Spleen (tissue), 11 donors: ENCODE measurements around the gene FOXO6. TPM values are rescaled to one million over a fixed set of nuclear protein-coding genes. Genes with fewer than 3 reads are reported as not detected.

Experiments used
- DNase-seq: peaks from one replicate; pipeline ENCODE4 v3.0.0-alpha.2; 2020
- H3K27ac ChIP-seq, 8 donors: fragments of 200-600 bp; sonication (generic) in 7 of 8; 1 replicate in 4 of 8; 2 replicates in 4 of 8; pipeline versions ENCODE4 v1.5.0 to v1.8.0; 2016 to 2021; ENCODE audit warnings: inconsistent platforms in 4 of 8, mild to moderate bottlenecking in 4 of 8, moderate library complexity in 1 of 8
- H3K27me3 ChIP-seq, 7 donors: fragments of 200-600 bp; sonication (generic) in 6 of 7; replicated peaks in 1 of 7; 1 replicate in 4 of 7; 2 replicates in 3 of 7; pipeline versions ENCODE4 v1.5.0 to v1.8.0; 2016 to 2021; ENCODE audit warnings: inconsistent platforms in 3 of 7, mild to moderate bottlenecking in 1 of 7
- H3K36me3 ChIP-seq, 6 donors: fragments of 200-600 bp; sonication (generic) in 5 of 6; 1 replicate in 4 of 6; 2 replicates in 2 of 6; pipeline versions ENCODE4 v1.5.0 to v1.8.0; 2016 to 2021; ENCODE audit warnings: inconsistent platforms in 2 of 6
- H3K4me1 ChIP-seq, 6 donors: fragments of 200-600 bp; sonication (generic) in 5 of 6; 1 replicate in 3 of 6; 2 replicates in 3 of 6; pipeline versions ENCODE4 v1.5.0 to v1.8.0; 2016 to 2021; ENCODE audit warnings: inconsistent platforms in 3 of 6
- H3K4me3 ChIP-seq, 8 donors: fragments of 200-600 bp; sonication (generic) in 7 of 8; 1 replicate in 4 of 8; 2 replicates in 4 of 8; pipeline versions ENCODE4 v1.5.0 to v1.8.0; 2016 to 2021; ENCODE audit warnings: inconsistent platforms in 4 of 8, mild to moderate bottlenecking in 4 of 8, moderate library complexity in 2 of 8
- H3K9me3 ChIP-seq, 8 donors: fragments of 200-600 bp; sonication (generic) in 7 of 8; 1 replicate in 4 of 8; 2 replicates in 4 of 8; pipeline versions ENCODE4 v1.5.0 to v1.8.0; 2016 to 2021; ENCODE audit warnings: inconsistent platforms in 4 of 8
- CTCF ChIP-seq, 11 experiments: fragments of 200-600 bp in 7 of 11; fragments of 450-650 bp in 4 of 11; sonication (generic) in 4 of 11; IDR thresholded peaks in 8 of 11; conservative IDR thresholded peaks in 3 of 11; 1 replicate in 7 of 11; 2 replicates in 4 of 11; pipeline versions ENCODE4 v1.4.0 to v1.8.0; 2016 to 2021; ENCODE audit warnings: antibody characterized with exemption in 11 of 11, inconsistent platforms in 4 of 11, mild to moderate bottlenecking in 1 of 11
- POLR2A ChIP-seq, 3 donors: fragments of 450-650 bp; IDR thresholded peaks; one replicate each; pipeline ENCODE4 v1.5.1; 2017; ENCODE audit warnings: antibody characterized with exemption in 3 of 3, mild to moderate bottlenecking in 1 of 3
- POLR2AphosphoS5 ChIP-seq, 3 donors: sonication (generic); formaldehyde crosslinking; IDR thresholded peaks; one replicate each; pipeline ENCODE4 v1.5.1; 2017; ENCODE audit warnings: antibody characterized with exemption in 3 of 3
- WGBS, 5 donors: extraction: QIAGEN DNeasy Blood & Tissue Kit in 3 of 5; methylation state at CpG; one replicate each; pipeline versions ENCODE4 v1.1.5 to v1.1.7; 2013 to 2018; 5-methylcytosine and 5-hydroxymethylcytosine counted together
- intact Hi-C: fragments of 100-400 bp; cut with DNase I; formaldehyde crosslinking; loops from one replicate; pipeline ENCODE4 v1.15.0; 2023; ENCODE audit warnings: low total_unique reads
- polyA plus RNA-seq, 3 donors: library from polyadenylated mRNA; stranded (reverse); fragments of 200-250 nt; gene quantifications; one replicate each; pipeline ENCODE4 v1.2.1, GENCODE V29; 2013
- total RNA-seq, 7 donors: library from RNA; depleted of rRNA in 3 of 7; stranded (reverse); fragments of >200 nt in 3 of 7; fragmentation: NEBNext Ultra II Directional in 4 of 7; extraction: Animal tissue kit (Norgen Biotek cat#: 25700) in 4 of 7; gene quantifications; one replicate each; pipeline versions ENCODE4 v1.1.0 to v1.2.1, GENCODE V29; 2016 to 2021
- donor health status: healthy with polysubstance abuse.
- donor health status: DM: no; HTN: no; CAD: no; lungs with moderate emphysema.
- donor health status: DM: no; HTN: no; CAD: no.
- donor health status: Bipolar disorder and iron deficiency.
- donor health status: healthy.
- donor health status: DM: no; HTN: no; CAD: no.
- donor health status: DM: yes; HTN: yes; CAD: no.

Gene FOXO6
- total and polyA plus RNA-seq, 10 donors = 0.14 to 1.6 (median 0.32) TPM; not detected in 1

- H3K27me3 ChIP-seq = peaks cover 0 to 9% (median 0%) of the 10 kb centered on the region in 7 donors
- no peaks in the 10 kb centered on the region for H3K9me3 ChIP-seq
- no peaks in the 10 kb centered on the region for H3K36me3 ChIP-seq
- H3K4me1 ChIP-seq = peaks cover 0 to 51% (median 11%) of the 10 kb centered on the region in 6 donors
- no peak for TF ChIP-seq POLR2AphosphoS5 (IDR thresholded peaks at IDR 0.05)
- TF ChIP-seq CTCF (IDR thresholded peaks at IDR 0.05 in 8 of 11, conservative IDR thresholded peaks at IDR 0.05 in 3 of 11) = no peak
- DNase-seq = peak; percentile 40
- WGBS, 5 donors = 93 to 98% (median 95%) methylated on average over 3 to 4 of the region's 4 CpGs
- intact Hi-C loops = no loop called here
- no peak overlapping the region for H3K27ac ChIP-seq
- no peak overlapping the region for H3K4me3 ChIP-seq
These were observed 59.1 kb downstream of the FOXO6 start for GRCh38 chr1:41420351-41420750.

- peaks cover 0 to 46% (median 11%) of the 10 kb centered on the region in 6 donors for H3K4me1 ChIP-seq
- no peak overlapping the region for H3K27ac ChIP-seq
- TF ChIP-seq POLR2AphosphoS5 (IDR thresholded peaks at IDR 0.05) = no peak
- TF ChIP-seq CTCF (IDR thresholded peaks at IDR 0.05 in 8 of 11, conservative IDR thresholded peaks at IDR 0.05 in 3 of 11) = no peak
- TF ChIP-seq POLR2A (IDR thresholded peaks at IDR 0.05) = no peak
- 79 to 89% (median 82%) methylated on average over 3 of the region's 3 CpGs for WGBS, 5 donors
- DNase-seq = no peak
- intact Hi-C loops = no loop called here
- no peaks in the 10 kb centered on the region for H3K36me3 ChIP-seq
- H3K9me3 ChIP-seq = no peaks in the 10 kb centered on the region
- no peak overlapping the region for H3K4me3 ChIP-seq
- H3K27me3 ChIP-seq = peaks cover 0 to 9% (median 0%) of the 10 kb centered on the region in 7 donors
These were observed 59.6 kb downstream of the FOXO6 start for GRCh38 chr1:41420860-41421259.

- Histone ChIP-seq H3K9me3 (no peaks in the 10 kb centered on the region), H3K4me3 (no peak overlapping the region), H3K27ac (no peak overlapping the region), H3K27me3 (peaks cover 0 to 9% (median 0%) of the 10 kb centered on the region in 7 donors), H3K36me3 (no peaks in the 10 kb centered on the region), H3K4me1 (peaks cover 0 to 43% (median 5%) of the 10 kb centered on the region in 6 donors)
- no peak for DNase-seq
- 78 to 89% (median 84%) methylated on average over 6 of the region's 6 CpGs for WGBS, 5 donors
- TF ChIP-seq POLR2A (IDR thresholded peaks at IDR 0.05) = no peak
- TF ChIP-seq POLR2AphosphoS5 (IDR thresholded peaks at IDR 0.05) = no peak
- TF ChIP-seq CTCF (IDR thresholded peaks at IDR 0.05 in 8 of 11, conservative IDR thresholded peaks at IDR 0.05 in 3 of 11) = no peak
- intact Hi-C loops = no loop called here
These were observed 61.1 kb downstream of the FOXO6 start for GRCh38 chr1:41422306-41422705.

- Histone ChIP-seq H3K27ac (peak overlapping the region in 5 of 8 donors; percentile 30 to 61 (median 50)), H3K36me3 (no peaks in the 10 kb centered on the region), H3K9me3 (no peaks in the 10 kb centered on the region), H3K4me3 (peak overlapping the region in 5 of 8 donors; percentile 6 to 53 (median 35)), H3K4me1 (peaks cover 0 to 43% (median 6%) of the 10 kb centered on the region in 6 donors), H3K27me3 (peaks cover 0 to 9% (median 0%) of the 10 kb centered on the region in 7 donors)
- DNase-seq = peak; percentile 84
- intact Hi-C loops = no loop called here
- TF ChIP-seq CTCF (IDR thresholded peaks at IDR 0.05 in 8 of 11, conservative IDR thresholded peaks at IDR 0.05 in 3 of 11) (peak in 7 of 11 experiments; percentile 13 to 36 (median 20)), POLR2AphosphoS5 (IDR thresholded peaks at IDR 0.05) (peak; percentile 25 to 75 (median 67)), POLR2A (IDR thresholded peaks at IDR 0.05) (no peak)
- WGBS, 5 donors = 44 to 70% (median 57%) methylated on average over 18 to 38 of the region's 38 CpGs
These were observed 62.4 kb downstream of the FOXO6 start for GRCh38 chr1:41423511-41424191.
